Measurements from ENCODE around the gene POGZ. TPM values are rescaled to one million over a fixed set of nuclear protein-coding genes. Genes with fewer than 3 reads are reported as not detected.
A peak's percentile ranks its signal among the peaks of the same experiment; 100 is the strongest.

POGZ gene
- total RNA-seq, 2 donors from 2014 or later = 74.9 to 127 TPM

- H3K36me3 Mint-ChIP-seq = peaks cover 22% of the 10 kb centered on the region
- no peaks in the 10 kb centered on the region for H3K4me1 Mint-ChIP-seq (ENCODE audit: low read depth in 2 of 2)
- no peaks in the 10 kb centered on the region for H3K9me3 Mint-ChIP-seq
- H3K27ac Mint-ChIP-seq = no peak overlapping the region
- H3K4me3 Mint-ChIP-seq = no peak overlapping the region
- DNase-seq (ENCODE audit: low spot score) (no peak), ATAC-seq (no peak)
- no peaks in the 10 kb centered on the region for H3K27me3 Mint-ChIP-seq
Measured at GRCh38 chr1:151425103-151425502, 34.2 kb downstream of the POGZ start.

- H3K27me3 Mint-ChIP-seq = no peaks in the 10 kb centered on the region
- no peaks in the 10 kb centered on the region for H3K9me3 Mint-ChIP-seq
- H3K27ac Mint-ChIP-seq = no peak overlapping the region
- peaks cover 21% of the 10 kb centered on the region for H3K36me3 Mint-ChIP-seq
- DNase-seq (ENCODE audit: low spot score) = no peak
- H3K4me3 Mint-ChIP-seq = no peak overlapping the region
- ATAC-seq = no peak
- H3K4me1 Mint-ChIP-seq (ENCODE audit: low read depth in 2 of 2) = no peaks in the 10 kb centered on the region
Measured at GRCh38 chr1:151419819-151420218, 39.5 kb downstream of the POGZ start.

GRCh38 chr1:151418081-151418480 is 41.2 kb downstream of the POGZ start:
- Mint-ChIP-seq H3K36me3 (peaks cover 13% of the 10 kb centered on the region), H3K27ac (no peak overlapping the region), H3K27me3 (no peaks in the 10 kb centered on the region), H3K9me3 (no peaks in the 10 kb centered on the region), H3K4me1 (ENCODE audit: low read depth in 2 of 2) (no peaks in the 10 kb centered on the region), H3K4me3 (no peak overlapping the region)
- ATAC-seq (no peak), DNase-seq (ENCODE audit: low spot score) (no peak)

GRCh38 chr1:151416231-151416630 is 43.1 kb downstream of the POGZ start:
- ATAC-seq (no peak), DNase-seq (ENCODE audit: low spot score) (no peak)
- peaks cover 12% of the 10 kb centered on the region for H3K36me3 Mint-ChIP-seq
- no peaks in the 10 kb centered on the region for H3K9me3 Mint-ChIP-seq
- H3K27ac Mint-ChIP-seq = no peak overlapping the region
- H3K27me3 Mint-ChIP-seq = no peaks in the 10 kb centered on the region
- no peak overlapping the region for H3K4me3 Mint-ChIP-seq
- no peaks in the 10 kb centered on the region for H3K4me1 Mint-ChIP-seq (ENCODE audit: low read depth in 2 of 2)

GRCh38 chr1:151411884-151412283 is 47.4 kb downstream of the POGZ start:
- H3K4me1 Mint-ChIP-seq (ENCODE audit: low read depth in 2 of 2) = no peaks in the 10 kb centered on the region
- H3K27me3 Mint-ChIP-seq = no peaks in the 10 kb centered on the region
- peaks cover 35% of the 10 kb centered on the region for H3K36me3 Mint-ChIP-seq
- DNase-seq (ENCODE audit: low spot score) (no peak), ATAC-seq (no peak)
- H3K4me3 Mint-ChIP-seq = no peak overlapping the region
- no peaks in the 10 kb centered on the region for H3K9me3 Mint-ChIP-seq
- H3K27ac Mint-ChIP-seq = no peak overlapping the region

- no peak overlapping the region for H3K4me3 Mint-ChIP-seq
- H3K27ac Mint-ChIP-seq = peak overlapping the region in 1 of 2 donors; percentile 10
- H3K36me3 Mint-ChIP-seq = peaks cover 44% of the 10 kb centered on the region
- no peak for DNase-seq (ENCODE audit: low spot score)
- peaks cover 0 to 2% of the 10 kb centered on the region in 2 donors for H3K4me1 Mint-ChIP-seq (ENCODE audit: low read depth in 2 of 2)
- H3K9me3 Mint-ChIP-seq = no peaks in the 10 kb centered on the region
- ATAC-seq = no peak
- no peaks in the 10 kb centered on the region for H3K27me3 Mint-ChIP-seq
Measured at GRCh38 chr1:151408891-151409290, 50.4 kb downstream of the POGZ start.

- no peak for DNase-seq (ENCODE audit: low spot score)
- H3K9me3 Mint-ChIP-seq = no peaks in the 10 kb centered on the region
- no peak overlapping the region for H3K27ac Mint-ChIP-seq
- H3K36me3 Mint-ChIP-seq = peaks cover 55% of the 10 kb centered on the region
- H3K4me3 Mint-ChIP-seq = no peak overlapping the region
- H3K4me1 Mint-ChIP-seq (ENCODE audit: low read depth in 2 of 2) = peaks cover 0 to 9% of the 10 kb centered on the region in 2 donors
- ATAC-seq = no peak
- no peaks in the 10 kb centered on the region for H3K27me3 Mint-ChIP-seq
Measured at GRCh38 chr1:151407304-151407703, 52.0 kb downstream of the POGZ start.

- H3K4me3 Mint-ChIP-seq = no peak overlapping the region
- H3K27me3 Mint-ChIP-seq = no peaks in the 10 kb centered on the region
- H3K9me3 Mint-ChIP-seq = no peaks in the 10 kb centered on the region
- peak overlapping the region in 1 of 2 donors; percentile 34 for H3K27ac Mint-ChIP-seq
- no peak for DNase-seq (ENCODE audit: low spot score)
- no peak for ATAC-seq
- peaks cover 8 to 20% of the 10 kb centered on the region in 2 donors for H3K4me1 Mint-ChIP-seq (ENCODE audit: low read depth in 2 of 2)
- H3K36me3 Mint-ChIP-seq = peaks cover 62% of the 10 kb centered on the region
Measured at GRCh38 chr1:151406176-151406575, 53.1 kb downstream of the POGZ start.

- Mint-ChIP-seq H3K4me3 (no peak overlapping the region), H3K4me1 (ENCODE audit: low read depth in 2 of 2) (peaks cover 16 to 28% of the 10 kb centered on the region in 2 donors), H3K27ac (peak overlapping the region in 1 of 2 donors; percentile 34), H3K9me3 (no peaks in the 10 kb centered on the region), H3K27me3 (no peaks in the 10 kb centered on the region), H3K36me3 (peaks cover 62% of the 10 kb centered on the region)
- ATAC-seq (peak; percentile 20 to 28), DNase-seq (ENCODE audit: low spot score) (no peak)
Measured at GRCh38 chr1:151405187-151405951, 53.9 kb downstream of the POGZ start.

GRCh38 chr1:151403612-151404011 is 55.7 kb downstream of the POGZ start:
- H3K9me3 Mint-ChIP-seq = no peaks in the 10 kb centered on the region
- DNase-seq (ENCODE audit: low spot score) = no peak
- peak overlapping the region; percentile 3 to 59 for H3K27ac Mint-ChIP-seq
- no peaks in the 10 kb centered on the region for H3K27me3 Mint-ChIP-seq
- peaks cover 60% of the 10 kb centered on the region for H3K36me3 Mint-ChIP-seq
- H3K4me1 Mint-ChIP-seq (ENCODE audit: low read depth in 2 of 2) = peaks cover 28 to 41% of the 10 kb centered on the region in 2 donors
- no peak overlapping the region for H3K4me3 Mint-ChIP-seq
- ATAC-seq = no peak

GRCh38 chr1:151402764-151403163 is 56.5 kb downstream of the POGZ start:
- H3K27ac Mint-ChIP-seq = peak overlapping the region; percentile 99 to 100
- no peaks in the 10 kb centered on the region for H3K9me3 Mint-ChIP-seq
- H3K4me1 Mint-ChIP-seq (ENCODE audit: low read depth in 2 of 2) = peaks cover 30 to 41% of the 10 kb centered on the region in 2 donors
- ATAC-seq (no peak), DNase-seq (ENCODE audit: low spot score) (no peak)
- peak overlapping the region; percentile 15 for H3K4me3 Mint-ChIP-seq
- peaks cover 60% of the 10 kb centered on the region for H3K36me3 Mint-ChIP-seq
- H3K27me3 Mint-ChIP-seq = no peaks in the 10 kb centered on the region

- Mint-ChIP-seq H3K36me3 (peaks cover 52% of the 10 kb centered on the region), H3K4me1 (ENCODE audit: low read depth in 2 of 2) (peaks cover 30 to 42% of the 10 kb centered on the region in 2 donors), H3K27ac (peak overlapping the region; percentile 99 to 100), H3K9me3 (no peaks in the 10 kb centered on the region), H3K4me3 (peak overlapping the region; percentile 100), H3K27me3 (no peaks in the 10 kb centered on the region)
- ATAC-seq (no peak), DNase-seq (ENCODE audit: low spot score) (no peak)
Measured at GRCh38 chr1:151401860-151402259, 57.4 kb downstream of the POGZ start.

GRCh38 chr1:151401125-151401788 is 58.0 kb downstream of the POGZ start:
- peaks cover 50% of the 10 kb centered on the region for H3K36me3 Mint-ChIP-seq
- no peaks in the 10 kb centered on the region for H3K9me3 Mint-ChIP-seq
- DNase-seq (ENCODE audit: low spot score) (no peak), ATAC-seq (no peak)
- H3K4me1 Mint-ChIP-seq (ENCODE audit: low read depth in 2 of 2) = peaks cover 30 to 46% of the 10 kb centered on the region in 2 donors
- no peaks in the 10 kb centered on the region for H3K27me3 Mint-ChIP-seq
- H3K27ac Mint-ChIP-seq = peak overlapping the region; percentile 99 to 100
- peak overlapping the region; percentile 100 for H3K4me3 Mint-ChIP-seq

Data from natural killer cell treated with Interleukin-12 subunit alpha and Interleukin-12 subunit beta and Interleukin-15 and Interleukin-18, amount 100 ng/mL, for 72 hours (primary cell).